ENCODE data around the gene BBX.

The BBX gene

DNA sequence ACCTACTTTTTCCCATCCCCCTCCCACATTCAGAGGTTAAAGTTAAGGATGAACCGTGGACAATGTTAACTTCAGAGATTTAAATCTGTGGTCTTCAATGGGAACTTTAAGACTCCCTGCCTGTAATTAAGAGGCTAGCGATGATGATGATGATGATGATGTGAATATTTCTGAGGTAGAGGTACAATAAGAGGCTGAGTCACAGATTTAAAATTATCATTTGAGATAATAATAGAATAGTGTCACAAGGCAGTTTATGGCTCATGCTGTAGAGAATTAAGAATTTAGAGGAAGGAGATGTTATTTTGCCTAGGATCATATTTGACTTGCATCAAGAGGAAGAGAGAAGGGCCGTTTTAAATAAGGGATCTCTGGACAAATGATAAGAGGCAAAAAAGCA lies 146.2 kb downstream of the BBX start:
- no peak overlapping the region for H3K4me3 ChIP-seq (replicated peaks; ENCODE audit: insufficient read depth, low read length)
- no peaks in the 10 kb centered on the region for H3K27me3 ChIP-seq (ENCODE audit: insufficient read depth, poor library complexity, severe bottlenecking)
- H3K27ac ChIP-seq (replicated peaks) = no peak overlapping the region
- TF ChIP-seq SPI1 (IDR thresholded peaks at IDR 0.05; ENCODE audit: borderline replicate concordance, low read depth) (no peak), REST (IDR thresholded peaks at IDR 0.05; ENCODE audit: insufficient replicate concordance, low read depth) (no peak), POLR2AphosphoS5 (IDR thresholded peaks at IDR 0.05; ENCODE audit: low read depth) (no peak)
- DNase-seq (ENCODE audit: low read depth in 1 of 2, low spot score in 1 of 2) = no peak

- no peak for DNase-seq (ENCODE audit: low read depth in 1 of 2, low spot score in 1 of 2)
- Histone ChIP-seq H3K27me3 (ENCODE audit: insufficient read depth, poor library complexity, severe bottlenecking) (no peaks in the 10 kb centered on the region), H3K4me3 (replicated peaks; ENCODE audit: insufficient read depth, low read length) (no peak overlapping the region), H3K27ac (replicated peaks) (no peak overlapping the region)
- TF ChIP-seq GABPA (IDR thresholded peaks at IDR 0.05; ENCODE audit: low read depth) = no peak
- TF ChIP-seq REST (IDR thresholded peaks at IDR 0.05; ENCODE audit: insufficient replicate concordance, low read depth) = no peak
- no peak for TF ChIP-seq SPI1 (IDR thresholded peaks at IDR 0.05; ENCODE audit: borderline replicate concordance, low read depth)
- TF ChIP-seq CTCF (IDR thresholded peaks at IDR 0.05; ENCODE audit: insufficient read depth, low read length) = no peak
- TF ChIP-seq POLR2AphosphoS5 (IDR thresholded peaks at IDR 0.05; ENCODE audit: low read depth) = no peak
Measured at GRCh38 chr3:107669669-107670068, 146.9 kb downstream of the BBX start.

GRCh38 chr3:107670986-107671385 lies 148.2 kb downstream of the BBX start:
- H3K27me3 ChIP-seq (ENCODE audit: insufficient read depth, poor library complexity, severe bottlenecking) = no peaks in the 10 kb centered on the region
- DNase-seq (ENCODE audit: low read depth in 1 of 2, low spot score in 1 of 2) = no peak
- TF ChIP-seq GABPA (IDR thresholded peaks at IDR 0.05; ENCODE audit: low read depth) (no peak), REST (IDR thresholded peaks at IDR 0.05; ENCODE audit: insufficient replicate concordance, low read depth) (no peak), SPI1 (IDR thresholded peaks at IDR 0.05; ENCODE audit: borderline replicate concordance, low read depth) (no peak), POLR2AphosphoS5 (IDR thresholded peaks at IDR 0.05; ENCODE audit: low read depth) (no peak), CTCF (IDR thresholded peaks at IDR 0.05; ENCODE audit: insufficient read depth, low read length) (no peak)
- no peak overlapping the region for H3K27ac ChIP-seq (replicated peaks)
- no peak overlapping the region for H3K4me3 ChIP-seq (replicated peaks; ENCODE audit: insufficient read depth, low read length)

- H3K27me3 ChIP-seq (ENCODE audit: insufficient read depth, poor library complexity, severe bottlenecking) = no peaks in the 10 kb centered on the region
- H3K4me3 ChIP-seq (replicated peaks; ENCODE audit: insufficient read depth, low read length) = no peak overlapping the region
- no peak for TF ChIP-seq POLR2AphosphoS5 (IDR thresholded peaks at IDR 0.05; ENCODE audit: low read depth)
- TF ChIP-seq SPI1 (IDR thresholded peaks at IDR 0.05; ENCODE audit: borderline replicate concordance, low read depth) = no peak
- no peak for DNase-seq (ENCODE audit: low read depth in 1 of 2, low spot score in 1 of 2)
- H3K27ac ChIP-seq (replicated peaks) = no peak overlapping the region
Measured at GRCh38 chr3:107674371-107674770, 151.6 kb downstream of the BBX start.
